IgD-negative memory B cell (primary cell): Measurements from ENCODE around the gene JMJD6. TPM values are rescaled to one million over a fixed set of nuclear protein-coding genes. Genes with fewer than 3 reads are reported as not detected.
"Not testable (repeated sequence)": the region's sequence is repeated elsewhere in the genome, so short reads cannot be mapped to it uniquely, and the experiment has no call there.

ENCODE experiments used
- H3K27ac Mint-ChIP-seq, 3 donors: one replicate each; pipeline ENCODE4 v1.8.0; 2020 to 2022; ENCODE audit warnings: mild to moderate bottlenecking in 3 of 3, mixed read lengths in 3 of 3, moderate library complexity in 1 of 3
- H3K27me3 Mint-ChIP-seq: one replicate; pipeline ENCODE4 v1.8.0; 2021; ENCODE audit warnings: mixed read lengths
- H3K36me3 Mint-ChIP-seq: one replicate; pipeline ENCODE4 v1.8.0; 2020; ENCODE audit warnings: mild to moderate bottlenecking, mixed read lengths
- H3K4me1 Mint-ChIP-seq, 3 donors: one replicate each; pipeline ENCODE4 v1.8.0; 2020 to 2022; ENCODE audit warnings: mixed read lengths in 3 of 3, mild to moderate bottlenecking in 1 of 3
- H3K4me3 Mint-ChIP-seq, 4 donors: one replicate each; pipeline ENCODE4 v1.8.0; 2020 to 2022; ENCODE audit warnings: mild to moderate bottlenecking in 4 of 4, mixed read lengths in 4 of 4, moderate library complexity in 3 of 4
- H3K9me3 Mint-ChIP-seq, 3 donors: one replicate each; pipeline ENCODE4 v1.8.0; 2020 to 2021; ENCODE audit warnings: mixed read lengths in 3 of 3, mild to moderate bottlenecking in 1 of 3
- polyA plus RNA-seq: library from polyadenylated mRNA; unstranded; fragments of 300-500 nt; fragmentation: Illumina TruSeq; gene quantifications from one replicate; pipeline ENCODE4 v1.2.3, GENCODE V29; 2021

JMJD6 gene
- polyA plus RNA-seq, 1 donor from 2014 or later = 41.4 TPM

- not testable (repeated sequence) for H3K27me3 Mint-ChIP-seq, H3K9me3 Mint-ChIP-seq, H3K36me3 Mint-ChIP-seq
- Mint-ChIP-seq H3K4me3 (peak overlapping the region in 2 of 4 donors; percentile 45 to 91), H3K4me1 (peaks cover 36 to 50% (median 48%) of the 10 kb centered on the region in 3 donors), H3K27ac (peak overlapping the region; percentile 40 to 67 (median 53))
Measured at GRCh38 chr17:76731800-76732733, 5.7 kb upstream of the JMJD6 start.

GRCh38 chr17:76727745-76728456 lies 1.5 kb upstream of the JMJD6 start:
- H3K27me3 Mint-ChIP-seq = no peaks in the 10 kb centered on the region
- H3K36me3 Mint-ChIP-seq = peaks cover 2% of the 10 kb centered on the region
- H3K9me3 Mint-ChIP-seq = no peaks in the 10 kb centered on the region
- H3K27ac Mint-ChIP-seq = peak overlapping the region; percentile 99 to 100 (median 99)
- peaks cover 27 to 35% (median 34%) of the 10 kb centered on the region in 3 donors for H3K4me1 Mint-ChIP-seq
- peak overlapping the region; percentile 98 to 99 (median 99) for H3K4me3 Mint-ChIP-seq

GRCh38 chr17:76726776-76727718 lies 641 bp upstream of the JMJD6 start, which contains the start of gene METTL23:
Gene METTL23 (plus strand): TSS chr17:76726839. CDS start chr17:76729711, 2,872 bp downstream.
- Mint-ChIP-seq H3K27me3 (no peaks in the 10 kb centered on the region), H3K27ac (peak within 1 kb of the TSS; percentile 99 to 100 (median 99)), H3K9me3 (no peaks in the 10 kb centered on the region), H3K4me3 (peak within 1 kb of the TSS; percentile 98 to 99 (median 99)), H3K4me1 (peaks cover 20 to 35% (median 31%) of the 10 kb centered on the region in 3 donors), H3K36me3 (peaks cover 2% of the 10 kb centered on the region)

GRCh38 chr17:76725580-76726230 lies 701 bp downstream of the JMJD6 start:
- peaks cover 2% of the 10 kb centered on the region for H3K36me3 Mint-ChIP-seq
- H3K27ac Mint-ChIP-seq = peak overlapping the region; percentile 99 to 100 (median 99)
- H3K9me3 Mint-ChIP-seq = no peaks in the 10 kb centered on the region
- peak overlapping the region; percentile 98 to 99 (median 99) for H3K4me3 Mint-ChIP-seq
- no peaks in the 10 kb centered on the region for H3K27me3 Mint-ChIP-seq
- H3K4me1 Mint-ChIP-seq = peaks cover 14 to 32% (median 29%) of the 10 kb centered on the region in 3 donors

- Mint-ChIP-seq H3K4me3 (peak overlapping the region in 3 of 4 donors; percentile 43 to 82 (median 45)), H3K27ac (peak overlapping the region in 2 of 3 donors; percentile 53 to 93), H3K4me1 (peaks cover 14 to 27% (median 25%) of the 10 kb centered on the region in 3 donors), H3K27me3 (no peaks in the 10 kb centered on the region), H3K9me3 (no peaks in the 10 kb centered on the region), H3K36me3 (peaks cover 2% of the 10 kb centered on the region)
Measured at GRCh38 chr17:76723812-76724211, 2.6 kb downstream of the JMJD6 start.

GRCh38 chr17:76722977-76723376 lies 3.4 kb downstream of the JMJD6 start:
- not testable (repeated sequence) for H3K9me3 Mint-ChIP-seq, H3K36me3 Mint-ChIP-seq, H3K27me3 Mint-ChIP-seq
- peak overlapping the region in 2 of 4 donors; percentile 48 to 57 for H3K4me3 Mint-ChIP-seq
- H3K27ac Mint-ChIP-seq = peak overlapping the region in 2 of 3 donors; percentile 26 to 31
- H3K4me1 Mint-ChIP-seq = peaks cover 14 to 29% (median 23%) of the 10 kb centered on the region in 3 donors

GRCh38 chr17:76722279-76722678 lies 4.1 kb downstream of the JMJD6 start:
- H3K4me3 Mint-ChIP-seq = peak overlapping the region in 1 of 4 donors; percentile 44
- H3K4me1 Mint-ChIP-seq = peaks cover 10 to 22% (median 19%) of the 10 kb centered on the region in 3 donors
- H3K9me3 Mint-ChIP-seq = no peaks in the 10 kb centered on the region
- H3K27me3 Mint-ChIP-seq = no peaks in the 10 kb centered on the region
- H3K27ac Mint-ChIP-seq = peak overlapping the region in 1 of 3 donors; percentile 23
- H3K36me3 Mint-ChIP-seq = peaks cover 4% of the 10 kb centered on the region

GRCh38 chr17:76721463-76721862 lies 4.9 kb downstream of the JMJD6 start:
- Mint-ChIP-seq H3K4me1 (peaks cover 11 to 20% (median 19%) of the 10 kb centered on the region in 3 donors), H3K27ac (peak overlapping the region in 1 of 3 donors; percentile 67), H3K36me3 (peaks cover 4% of the 10 kb centered on the region), H3K4me3 (peak overlapping the region in 1 of 4 donors; percentile 44), H3K27me3 (no peaks in the 10 kb centered on the region), H3K9me3 (no peaks in the 10 kb centered on the region)

- H3K36me3 Mint-ChIP-seq = peaks cover 4% of the 10 kb centered on the region
- no peaks in the 10 kb centered on the region for H3K9me3 Mint-ChIP-seq
- peaks cover 16 to 23% (median 22%) of the 10 kb centered on the region in 3 donors for H3K4me1 Mint-ChIP-seq
- peak overlapping the region in 2 of 3 donors; percentile 52 to 67 for H3K27ac Mint-ChIP-seq
- no peaks in the 10 kb centered on the region for H3K27me3 Mint-ChIP-seq
- peak overlapping the region in 1 of 4 donors; percentile 75 for H3K4me3 Mint-ChIP-seq
Measured at GRCh38 chr17:76720941-76721340, 5.5 kb downstream of the JMJD6 start.

- Mint-ChIP-seq H3K9me3 (no peaks in the 10 kb centered on the region), H3K27ac (peak overlapping the region in 2 of 3 donors; percentile 52 to 71), H3K4me3 (peak overlapping the region in 1 of 4 donors; percentile 75), H3K27me3 (no peaks in the 10 kb centered on the region), H3K36me3 (peaks cover 2% of the 10 kb centered on the region), H3K4me1 (peaks cover 18 to 25% (median 23%) of the 10 kb centered on the region in 3 donors)
Measured at GRCh38 chr17:76720211-76720610, 6.2 kb downstream of the JMJD6 start.

- H3K4me1 Mint-ChIP-seq = peaks cover 20 to 30% (median 27%) of the 10 kb centered on the region in 3 donors
- peak overlapping the region in 1 of 3 donors; percentile 65 for H3K27ac Mint-ChIP-seq
- peaks cover 2% of the 10 kb centered on the region for H3K36me3 Mint-ChIP-seq
- H3K9me3 Mint-ChIP-seq = no peaks in the 10 kb centered on the region
- H3K4me3 Mint-ChIP-seq = peak overlapping the region in 1 of 4 donors; percentile 55
- no peaks in the 10 kb centered on the region for H3K27me3 Mint-ChIP-seq
Measured at GRCh38 chr17:76718516-76718915, 7.9 kb downstream of the JMJD6 start.

- Mint-ChIP-seq H3K4me3 (peak overlapping the region in 1 of 4 donors; percentile 75), H3K4me1 (peaks cover 19 to 28% (median 22%) of the 10 kb centered on the region in 3 donors), H3K9me3 (no peaks in the 10 kb centered on the region), H3K36me3 (peaks cover 2% of the 10 kb centered on the region), H3K27me3 (no peaks in the 10 kb centered on the region), H3K27ac (peak overlapping the region in 1 of 3 donors; percentile 92)
Measured at GRCh38 chr17:76716839-76717215, 9.6 kb downstream of the JMJD6 start.

- peak overlapping the region in 2 of 4 donors; percentile 18 to 75 for H3K4me3 Mint-ChIP-seq
Measured at GRCh38 chr17:76716146-76716838, 10.1 kb downstream of the JMJD6 start.

More at GRCh38 chr17:76716146-76716838, 10.1 kb downstream of the JMJD6 start:
- Mint-ChIP-seq H3K4me1 (peaks cover 19 to 25% (median 21%) of the 10 kb centered on the region in 3 donors), H3K27ac (peak overlapping the region; percentile 77 to 93 (median 92)), H3K9me3 (no peaks in the 10 kb centered on the region), H3K36me3 (peaks cover 2% of the 10 kb centered on the region), H3K27me3 (no peaks in the 10 kb centered on the region)
